ENCODE measurements around the gene HES3.

HES3 gene

DNA sequence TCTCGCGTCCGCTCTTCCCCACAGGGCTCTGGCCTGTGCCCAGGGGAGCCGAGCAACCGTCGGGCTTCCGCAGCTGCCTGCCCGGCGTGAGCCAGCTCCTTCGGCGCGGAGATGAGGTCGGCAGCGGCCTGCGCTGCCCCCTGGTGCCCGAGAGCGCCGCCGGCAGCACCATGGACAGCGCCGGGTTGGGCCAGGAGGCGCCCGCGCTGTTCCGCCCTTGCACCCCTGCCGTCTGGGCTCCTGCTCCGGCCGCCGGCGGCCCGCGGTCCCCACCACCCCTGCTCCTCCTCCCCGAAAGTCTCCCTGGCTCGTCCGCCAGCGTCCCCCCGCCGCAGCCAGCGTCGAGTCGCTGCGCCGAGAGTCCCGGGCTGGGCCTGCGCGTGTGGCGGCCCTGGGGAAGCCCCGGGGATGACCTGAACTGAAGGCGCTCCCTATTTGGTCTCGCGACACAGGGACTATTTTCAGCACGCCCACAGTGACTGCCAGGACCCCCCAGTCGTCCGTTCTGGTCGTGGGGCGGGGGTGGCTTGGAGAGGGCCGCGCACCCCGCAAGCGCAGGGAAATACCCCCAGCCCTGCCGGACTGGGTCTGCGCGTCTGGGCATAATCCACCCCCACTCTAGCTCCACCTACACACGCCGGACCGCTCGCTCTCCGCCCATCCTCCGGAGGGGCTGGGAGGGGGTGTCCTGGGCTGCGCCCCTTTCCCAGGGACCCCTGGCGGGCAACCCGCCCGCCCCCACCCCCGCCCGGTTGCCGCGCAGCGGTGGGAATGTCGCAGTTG, 1.3 kb downstream of the HES3 start:
- in situ Hi-C loops (cut with MboI; ENCODE audit: low sequenced_read_pairs), result no loop called here

DNA sequence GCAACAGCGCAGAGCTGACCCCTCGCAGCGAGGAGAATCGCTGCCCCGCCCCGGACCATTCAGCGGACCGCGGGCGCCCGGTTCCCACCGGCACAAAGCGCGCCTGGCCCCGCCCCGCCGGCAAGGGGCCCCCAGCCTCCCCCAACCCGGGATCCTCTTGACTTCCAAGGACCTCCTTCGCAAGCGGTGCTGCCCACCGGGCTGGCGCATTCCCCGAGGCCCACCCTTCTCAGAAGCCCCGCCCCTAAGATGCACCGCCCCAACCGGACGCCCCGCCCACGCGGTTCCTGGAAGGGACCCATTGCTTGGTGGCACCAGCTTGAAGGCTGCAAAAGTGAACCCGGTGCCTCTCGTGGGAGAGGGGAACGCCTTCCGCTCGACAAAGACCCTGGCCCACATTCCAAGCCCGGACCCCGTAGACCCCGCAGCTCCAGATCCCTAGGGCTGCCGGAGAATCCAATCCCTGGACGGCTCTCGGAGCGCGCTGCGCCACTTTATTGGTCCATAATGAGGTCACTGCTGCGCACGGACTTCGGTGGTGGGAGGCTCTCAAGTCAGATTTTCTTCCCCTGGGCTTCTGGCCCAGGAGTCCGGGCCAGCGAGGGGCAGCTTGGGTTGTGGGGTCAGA, 2.0 kb downstream of the HES3 start:
- in situ Hi-C loops (cut with MboI; ENCODE audit: low sequenced_read_pairs), result no loop called here

DNA sequence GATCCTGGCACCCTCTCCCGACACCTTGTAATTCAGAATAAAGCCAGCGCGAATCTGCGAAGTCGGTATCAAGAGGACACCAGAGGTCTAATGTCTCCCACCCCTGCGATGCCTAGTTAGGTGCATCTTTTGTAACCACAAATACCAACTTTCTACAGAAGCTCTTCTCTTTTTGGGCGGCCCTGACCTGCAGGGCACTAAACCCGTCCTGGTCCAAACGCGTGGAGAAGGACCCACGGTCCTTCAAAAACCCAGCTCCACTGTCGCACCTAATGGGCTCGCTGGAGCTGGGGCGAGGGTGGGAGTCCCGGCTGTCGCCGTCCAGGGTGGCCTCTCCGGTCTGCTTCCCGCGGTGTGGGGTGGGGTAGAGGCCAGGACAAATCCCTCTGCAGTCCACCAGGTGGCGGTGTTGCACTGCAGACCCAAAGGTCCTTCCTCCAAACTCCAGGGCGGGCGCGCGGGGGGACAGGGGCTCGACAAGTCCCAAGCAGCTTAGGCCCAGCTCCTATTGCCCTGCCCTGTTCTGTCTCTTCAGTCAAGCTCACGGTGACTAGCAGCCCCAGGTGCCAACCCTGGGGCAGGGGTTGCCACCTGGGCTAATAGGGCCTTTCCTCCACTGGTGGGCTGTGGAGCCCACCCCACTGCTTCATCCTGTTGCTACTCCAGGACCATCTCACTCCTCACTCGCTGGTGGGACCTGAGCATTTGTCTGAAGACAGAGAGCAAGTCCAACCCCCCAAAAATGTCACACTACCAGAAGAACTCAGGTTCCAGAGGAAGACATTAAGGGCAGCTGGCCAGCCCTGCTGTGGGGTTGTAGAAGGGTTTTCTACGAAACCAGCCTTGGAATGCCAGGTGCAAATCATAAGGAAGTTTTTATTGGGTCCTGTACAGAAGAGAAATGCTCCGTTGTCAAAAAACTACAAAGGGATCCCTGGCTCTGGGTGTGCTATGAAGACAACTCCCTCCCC, 2.8 kb downstream of the HES3 start:
- in situ Hi-C loops (cut with MboI; ENCODE audit: low sequenced_read_pairs), result no loop called here

DNA sequence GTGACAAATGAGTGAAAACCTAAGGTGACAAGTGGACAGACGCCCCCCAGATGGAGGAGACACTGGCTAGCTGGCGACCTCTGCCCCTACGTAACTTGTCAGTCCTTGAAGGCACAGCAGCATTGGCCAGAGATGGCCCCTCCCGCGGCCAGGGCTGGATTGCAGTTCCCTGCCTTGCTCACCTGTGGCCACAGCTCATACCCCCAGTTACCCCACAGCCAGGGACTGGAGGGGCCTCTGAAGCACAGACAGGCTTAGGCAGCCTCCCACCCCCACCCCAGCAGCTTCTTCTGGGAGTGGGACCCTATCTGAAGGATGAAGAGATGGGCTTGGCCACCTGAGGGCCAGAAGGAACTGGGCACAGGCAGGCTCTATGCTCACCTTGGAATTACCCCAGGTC, 3.7 kb downstream of the HES3 start:
- in situ Hi-C loops (cut with MboI; ENCODE audit: low sequenced_read_pairs), result no loop called here

DNA sequence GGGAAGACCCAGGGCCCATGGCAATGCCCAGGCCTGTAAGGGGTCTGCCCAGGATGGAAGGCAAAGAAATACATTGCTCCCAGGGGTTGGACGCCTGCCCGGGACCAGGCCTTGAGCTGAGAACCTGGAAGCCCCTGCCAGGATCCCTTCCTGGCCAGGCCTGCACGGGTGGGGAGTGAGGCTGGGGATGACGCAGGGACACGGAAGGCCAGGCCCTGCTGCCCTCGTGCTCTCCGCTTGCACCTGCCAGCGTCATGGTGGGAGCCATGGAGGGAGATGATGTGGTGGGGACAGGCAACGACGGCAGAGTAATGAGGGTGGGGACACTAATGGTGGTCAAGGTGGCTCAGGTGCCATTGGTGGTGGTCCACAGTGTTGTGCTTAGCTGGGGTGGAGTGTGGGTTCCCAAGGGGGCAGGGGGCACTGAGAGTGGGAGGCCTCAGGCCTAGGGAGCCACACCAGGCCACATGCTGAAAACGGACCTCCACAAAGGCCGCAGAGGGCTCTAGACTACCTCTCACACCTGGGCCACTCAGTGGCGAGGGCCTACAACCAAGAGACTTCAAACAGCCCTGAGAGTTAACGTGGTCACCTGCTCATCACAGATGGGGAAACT, 4.3 kb downstream of the HES3 start:
- in situ Hi-C loops (cut with MboI; ENCODE audit: low sequenced_read_pairs), result no loop called here

DNA sequence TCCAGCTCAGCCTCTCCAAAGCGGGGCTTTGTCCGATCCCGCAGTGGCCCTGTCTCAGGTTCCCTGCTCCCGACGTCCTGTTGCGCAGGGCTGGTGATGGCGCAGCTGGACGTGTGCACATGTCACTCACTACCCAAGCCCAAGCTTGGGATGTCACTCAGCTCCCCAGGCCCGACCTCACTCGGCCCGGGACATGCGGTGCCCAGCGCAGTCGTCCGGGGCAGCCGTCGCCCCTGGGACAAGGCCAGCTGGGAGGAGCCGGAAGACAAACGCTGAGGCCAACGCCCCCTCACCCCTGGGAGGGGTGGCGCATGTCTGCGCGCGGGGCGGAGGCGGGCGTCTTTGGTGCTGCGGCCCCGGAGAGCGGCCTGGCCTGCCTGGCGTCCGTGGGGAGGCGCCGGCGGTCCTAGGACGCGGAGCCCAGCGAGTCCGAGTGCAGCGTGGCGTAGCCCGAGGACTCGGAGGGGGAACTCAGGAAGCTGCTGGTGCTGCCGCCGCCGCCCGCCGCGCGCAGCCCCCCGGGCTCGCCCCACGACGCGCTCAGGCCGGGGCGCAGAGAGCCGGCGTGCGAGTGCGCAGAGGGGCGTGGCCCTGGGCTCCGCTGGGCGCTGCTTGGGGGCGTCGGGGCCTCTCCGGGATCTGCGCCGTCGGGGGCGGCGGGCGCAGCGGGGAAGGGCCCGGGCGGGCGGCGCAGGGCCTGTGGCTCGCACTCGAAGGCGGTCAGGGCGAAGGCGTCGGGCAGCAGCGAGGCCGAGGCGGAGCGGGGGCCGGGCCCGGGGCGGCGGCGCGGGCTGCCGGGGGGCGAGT, 5.2 kb downstream of the HES3 start:
- in situ Hi-C loops (cut with MboI; ENCODE audit: low sequenced_read_pairs), result no loop called here

DNA sequence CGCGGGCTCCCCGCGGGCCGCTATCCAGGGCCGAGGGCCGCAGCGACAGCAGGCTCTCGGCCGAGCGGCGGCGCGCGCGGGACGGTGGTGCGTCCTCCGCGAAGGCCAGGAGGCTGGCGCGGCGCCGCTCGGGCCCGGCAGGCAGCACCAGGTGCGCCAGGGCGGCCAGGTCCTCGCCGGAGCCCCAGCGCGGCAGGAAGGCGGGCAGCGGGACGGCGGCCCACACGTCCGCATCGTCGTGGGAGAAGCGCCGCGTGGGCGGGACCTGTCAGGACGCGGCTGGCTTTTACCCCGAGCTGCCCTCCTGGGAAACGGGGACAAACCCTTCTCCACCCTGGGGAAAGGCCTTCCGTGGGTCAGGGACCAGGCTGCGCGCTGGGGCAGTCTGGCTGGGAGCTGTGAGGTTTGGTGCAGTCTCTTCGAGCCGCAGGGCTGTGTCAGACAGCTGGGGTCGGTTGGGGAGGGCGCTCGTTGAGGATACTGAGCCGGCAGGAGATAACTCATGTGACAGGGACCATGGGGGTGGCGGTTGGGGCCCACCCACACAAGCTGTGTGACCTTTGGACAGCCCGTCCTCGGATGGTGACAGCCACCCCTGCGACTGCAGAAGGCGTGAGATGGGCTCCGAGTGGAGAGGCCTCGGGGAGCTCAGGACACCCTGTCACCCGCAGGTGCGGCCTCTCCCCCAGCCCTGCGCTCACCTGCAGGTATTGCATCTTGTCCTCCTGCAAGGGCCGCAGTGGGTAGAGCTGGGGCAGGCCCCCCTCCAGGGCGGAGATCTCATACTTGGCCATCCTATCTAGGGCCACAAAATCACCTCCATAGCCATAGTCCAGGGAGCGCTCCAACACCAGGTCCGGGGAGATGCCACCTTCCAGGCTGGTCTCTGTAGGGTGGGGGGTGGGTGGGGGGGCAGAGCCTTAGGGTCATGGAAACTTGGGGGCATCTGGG, 6.0 kb downstream of the HES3 start:
- in situ Hi-C loops (cut with MboI; ENCODE audit: low sequenced_read_pairs), result no loop called here

DNA sequence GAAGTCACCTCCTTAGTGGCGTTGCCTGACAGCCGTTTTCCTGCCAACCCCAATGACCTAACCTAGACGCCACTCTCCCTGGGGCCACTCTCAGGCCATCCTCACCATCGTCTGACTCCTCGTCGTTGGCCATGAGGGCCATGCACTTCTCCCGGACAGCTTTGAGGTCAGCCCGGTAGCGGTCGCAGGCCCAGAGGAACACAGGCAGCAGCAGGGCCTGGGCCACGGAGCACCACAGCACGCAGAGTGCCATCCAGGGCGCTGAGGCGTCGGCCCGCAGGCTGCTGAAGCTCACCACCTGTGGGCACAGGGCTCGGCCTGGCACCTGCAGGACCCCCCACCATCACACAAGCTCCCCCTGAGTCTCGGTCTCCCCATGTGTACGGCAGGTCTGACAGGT, 7.3 kb downstream of the HES3 start:
- in situ Hi-C loops (cut with MboI; ENCODE audit: low sequenced_read_pairs), result no loop called here

DNA sequence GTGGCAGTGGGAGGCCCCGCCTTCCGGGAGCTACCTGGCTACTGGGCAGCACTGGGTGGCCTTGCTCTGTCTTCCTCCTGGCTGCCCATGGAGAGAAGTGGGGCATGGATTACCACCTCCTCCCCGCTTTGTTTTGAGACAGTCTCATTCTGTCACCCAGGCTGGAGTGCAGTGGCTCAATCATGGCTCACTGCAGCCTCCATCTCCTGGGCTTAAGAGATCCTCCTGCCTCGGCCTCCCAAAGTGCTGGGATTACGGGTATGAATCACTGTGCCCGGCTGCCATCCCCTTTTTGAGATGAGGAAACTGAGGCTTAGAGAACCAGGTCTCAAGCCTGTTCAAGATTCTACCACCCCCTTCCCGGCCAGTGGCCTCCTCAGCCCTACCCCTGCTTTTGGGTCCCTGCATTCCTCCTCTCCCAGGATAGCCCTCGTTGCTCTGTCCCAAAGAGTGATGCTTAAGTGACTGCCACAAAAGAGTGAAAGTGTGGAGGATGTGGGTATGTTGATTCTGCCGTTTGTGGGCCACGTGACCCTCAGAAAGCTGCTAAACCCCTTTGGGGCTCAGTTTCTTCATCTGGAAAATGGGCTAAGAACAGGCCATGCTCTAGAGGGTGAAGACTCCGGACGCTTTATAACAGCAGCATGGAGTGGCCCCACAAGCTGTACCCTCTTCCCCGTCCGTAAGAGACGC, 7.8 kb downstream of the HES3 start:
- in situ Hi-C loops (cut with MboI; ENCODE audit: low sequenced_read_pairs), result no loop called here

DNA sequence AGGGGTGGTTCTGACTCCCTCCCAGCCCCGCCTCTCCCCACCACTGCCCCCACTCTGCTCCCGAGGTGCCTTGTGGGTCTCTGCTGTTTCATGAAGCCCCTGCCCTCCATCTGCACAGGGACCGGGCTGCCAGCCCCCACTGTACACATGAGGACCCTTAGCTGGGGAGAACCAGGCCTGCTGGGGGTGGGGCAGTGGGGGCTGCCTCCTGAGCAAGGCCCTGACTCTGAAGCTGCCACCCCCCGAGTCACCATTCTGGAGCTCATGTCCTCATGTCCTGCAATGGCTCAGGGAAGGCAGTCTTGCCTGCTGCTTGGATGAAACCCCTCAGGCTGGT, 8.4 kb downstream of the HES3 start:
- in situ Hi-C loops (cut with MboI; ENCODE audit: low sequenced_read_pairs), result no loop called here

DNA sequence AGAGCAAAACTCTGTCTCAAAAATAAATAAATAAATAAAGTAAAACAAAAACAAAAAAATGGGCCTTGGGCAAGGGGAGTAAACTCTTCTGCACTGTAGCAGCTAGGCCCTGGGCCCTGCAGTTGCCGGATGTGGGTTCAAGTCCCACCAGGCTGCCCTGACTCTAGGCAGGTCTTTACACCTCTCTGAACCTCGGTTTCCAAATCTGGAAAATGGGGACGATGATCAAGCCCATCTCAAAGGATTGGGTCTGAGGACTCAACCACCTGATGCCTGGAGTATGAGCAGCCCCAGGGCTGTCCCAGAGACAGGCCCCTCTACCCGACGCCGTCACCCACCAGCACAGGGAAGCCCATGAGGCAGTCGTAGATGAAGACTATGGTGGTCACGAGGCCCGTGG, 9.4 kb downstream of the HES3 start:
- in situ Hi-C loops (cut with MboI; ENCODE audit: low sequenced_read_pairs), result no loop called here

DNA sequence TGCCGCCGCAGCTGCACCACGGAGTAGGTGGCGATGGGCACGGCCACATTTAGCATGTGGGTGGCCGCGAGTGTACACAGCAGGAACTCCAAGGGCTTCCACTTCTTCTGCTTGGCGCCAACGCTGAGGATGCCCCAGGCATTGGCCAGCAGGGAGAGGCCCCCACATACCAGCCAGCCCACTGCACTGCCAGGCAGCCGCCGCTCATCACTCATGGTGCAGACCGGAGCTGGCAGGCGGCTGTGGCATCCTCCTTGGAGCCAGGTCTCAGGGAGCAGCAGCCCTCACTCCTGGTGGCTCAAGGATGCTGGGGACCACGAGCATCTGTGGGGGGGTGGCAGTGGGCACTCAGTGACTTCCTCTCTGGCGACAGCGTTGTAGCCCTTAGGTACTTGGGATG, 10.7 kb downstream of the HES3 start:
- in situ Hi-C loops (cut with MboI; ENCODE audit: low sequenced_read_pairs), result no loop called here

DNA sequence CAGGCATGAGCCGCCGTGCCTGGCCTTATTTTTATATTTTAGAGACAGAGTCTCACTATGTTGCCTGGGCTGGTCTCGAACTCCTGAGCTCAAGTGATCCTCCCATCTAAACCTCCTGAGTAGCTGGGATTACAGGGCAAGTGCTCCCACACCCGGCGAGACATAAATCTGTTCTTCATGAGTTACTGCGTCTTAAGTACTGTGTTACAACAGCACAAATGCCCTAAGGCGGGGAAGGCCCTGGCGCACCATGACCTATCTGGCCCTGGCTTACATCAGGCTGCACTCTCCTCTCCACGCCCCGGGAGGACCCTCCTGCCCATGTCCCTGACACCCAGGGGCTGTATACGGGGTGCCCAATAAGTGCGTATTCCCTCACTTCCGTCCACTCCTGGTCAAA, 12.7 kb downstream of the HES3 start:
- in situ Hi-C loops (cut with MboI; ENCODE audit: low sequenced_read_pairs), result no loop called here

DNA sequence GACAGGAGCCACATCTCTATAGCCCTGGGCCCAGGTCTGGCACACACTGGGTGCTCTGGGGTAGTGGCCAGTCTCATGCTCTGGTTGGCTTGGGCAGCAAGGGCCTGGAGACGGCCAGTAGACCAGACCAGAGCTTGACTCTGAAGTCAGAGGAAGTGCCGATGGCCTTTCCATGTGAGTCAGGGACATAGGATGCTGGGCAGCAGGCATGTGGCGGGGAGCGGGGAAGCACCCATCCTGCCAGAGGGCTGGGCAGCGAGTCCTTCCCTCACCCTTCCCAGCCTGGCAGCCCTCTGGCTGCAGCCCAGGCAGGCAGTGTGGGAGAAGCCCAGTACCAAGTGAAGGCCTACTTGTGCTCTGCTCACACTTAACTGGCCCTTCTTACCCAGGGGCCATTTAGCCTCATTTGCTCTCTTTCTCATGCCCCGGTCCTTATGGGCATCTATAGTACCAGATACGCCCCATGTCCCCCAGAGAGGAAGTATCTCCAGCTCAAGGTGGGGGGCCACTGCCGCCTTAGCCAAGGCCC, 13.6 kb downstream of the HES3 start:
- in situ Hi-C loops (cut with MboI; ENCODE audit: low sequenced_read_pairs), result no loop called here

DNA sequence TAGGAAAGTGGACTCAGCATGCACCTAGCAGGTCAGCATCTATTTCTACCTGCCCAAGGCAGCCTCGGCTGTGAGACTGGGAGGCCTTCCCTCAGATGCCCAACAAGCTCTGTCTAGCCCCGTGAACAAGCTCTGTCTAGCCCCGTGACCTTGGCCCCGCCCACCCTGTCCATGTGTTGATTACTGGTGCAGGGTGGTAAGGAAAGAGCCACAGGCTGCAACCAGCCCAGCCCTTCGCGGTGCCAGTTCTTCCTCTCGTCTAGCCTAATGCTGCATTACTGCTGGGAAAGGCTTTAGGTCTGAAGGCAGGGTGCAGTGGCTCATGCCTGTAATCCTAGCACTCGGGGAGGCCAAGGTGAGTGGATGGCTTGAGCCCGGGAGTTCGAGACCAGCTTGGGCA, 14.7 kb downstream of the HES3 start:
- in situ Hi-C loops (cut with MboI; ENCODE audit: low sequenced_read_pairs), result no loop called here

DNA sequence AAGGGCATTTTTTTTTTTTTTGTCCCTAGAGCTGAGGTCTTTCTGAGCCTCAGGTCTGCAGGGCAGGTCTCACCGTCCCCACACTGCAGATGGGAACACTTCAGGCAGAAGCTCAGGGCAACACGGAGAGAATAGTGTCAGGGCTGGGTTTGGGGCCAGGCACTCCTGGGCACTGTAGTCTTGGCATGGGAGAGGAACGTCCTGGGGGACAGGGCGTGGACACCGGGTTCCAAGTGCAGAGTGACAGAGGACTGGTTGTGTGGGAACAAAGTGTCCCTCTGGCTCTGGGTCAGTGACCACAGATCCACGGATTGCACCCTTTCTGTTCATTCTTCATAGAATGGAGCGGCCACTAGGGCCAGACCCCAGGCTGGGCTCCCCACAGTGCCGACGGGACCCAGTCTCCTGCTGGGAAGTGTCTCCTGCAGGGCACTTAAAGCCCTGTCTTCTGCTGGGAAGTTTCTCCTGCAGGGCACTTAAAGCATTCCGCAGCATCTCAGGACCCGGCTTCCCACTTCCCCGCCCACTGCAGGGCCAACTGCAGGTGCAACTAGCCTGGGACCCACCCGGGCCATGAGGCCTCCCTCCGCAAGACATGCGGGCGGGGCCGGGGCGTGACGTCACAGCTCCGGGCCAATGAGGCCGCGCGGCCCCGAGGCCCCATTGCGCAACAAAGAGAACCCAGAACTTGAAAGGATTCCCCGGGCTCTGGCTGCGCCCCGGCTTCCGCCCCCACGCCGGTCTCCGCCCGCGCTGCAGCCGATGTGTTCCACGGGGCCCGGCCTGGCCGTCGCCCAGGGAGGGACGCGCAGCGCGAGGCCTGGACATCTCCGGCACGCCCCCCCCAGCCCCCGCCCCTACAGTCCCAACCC, 15.7 kb downstream of the HES3 start:
- in situ Hi-C loops (cut with MboI; ENCODE audit: low sequenced_read_pairs), result no loop called here

DNA sequence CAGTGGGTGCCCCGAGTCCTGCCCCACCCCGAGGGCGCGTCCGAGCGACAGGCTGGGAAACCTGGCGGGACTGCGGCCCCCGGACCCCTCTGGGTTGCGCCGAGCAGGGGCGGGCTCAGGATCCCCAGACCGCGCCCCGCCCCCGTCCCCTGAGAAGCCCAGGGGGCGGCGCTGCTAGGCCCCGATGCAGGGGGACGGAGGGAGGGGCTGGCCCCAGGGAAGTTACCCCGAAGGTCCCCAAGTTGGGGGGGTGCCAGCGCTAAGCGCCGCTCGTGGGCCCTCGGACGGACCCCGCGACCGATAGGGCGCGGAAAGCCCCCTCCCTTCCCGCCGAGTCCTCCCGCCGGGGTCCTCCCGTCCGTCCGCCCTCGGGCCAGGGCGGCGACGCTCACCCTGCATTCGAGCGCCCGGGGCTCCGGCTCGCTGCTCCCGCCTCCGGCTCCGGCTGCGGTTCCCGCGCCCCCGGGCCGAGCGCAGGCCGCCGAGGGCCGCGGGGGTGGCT, 16.5 kb downstream of the HES3 start:
- in situ Hi-C loops (cut with MboI; ENCODE audit: low sequenced_read_pairs), result no loop called here

Measured in hTERT RPE-1 (cell line).